Neuronal stem cell (in vitro differentiated cells): Measurements from ENCODE around the gene SLC16A10.

Source experiments
- DNase-seq: peaks from one replicate; pipeline ENCODE4 v3.0.0-alpha.2; 2013; ENCODE audit warnings: low spot score
- H2AFZ ChIP-seq: one replicate; pipeline ENCODE4 v1.6.1; 2013; ENCODE audit warnings: mild to moderate bottlenecking, low read length, inconsistent platforms
- H2AK5ac ChIP-seq: 2 replicates; pipeline ENCODE4 v1.6.1; 2013; ENCODE audit warnings: low read depth, mild to moderate bottlenecking, inconsistent platforms, low read length, moderate library complexity, mixed read lengths
- H2BK120ac ChIP-seq: 2 replicates; pipeline ENCODE4 v1.6.1; 2013; ENCODE audit warnings: low read depth, mild to moderate bottlenecking, inconsistent platforms, low read length, moderate library complexity, mixed read lengths
- H2BK12ac ChIP-seq: one replicate; pipeline ENCODE4 v1.6.1; 2013; ENCODE audit warnings: low read length, inconsistent platforms
- H2BK15ac ChIP-seq: 2 replicates; pipeline ENCODE4 v1.6.1; 2013; ENCODE audit warnings: mild to moderate bottlenecking, low read length, inconsistent platforms, mixed read lengths
- H2BK5ac ChIP-seq: one replicate; pipeline ENCODE4 v1.6.1; 2013; ENCODE audit warnings: inconsistent platforms, mild to moderate bottlenecking, low read length, moderate library complexity
- H3K14ac ChIP-seq: one replicate; pipeline ENCODE4 v1.6.1; 2013; ENCODE audit warnings: low read length, inconsistent platforms
- H3K18ac ChIP-seq: 2 replicates; pipeline ENCODE4 v1.6.1; 2013; ENCODE audit warnings: low read length, inconsistent platforms
- H3K23ac ChIP-seq: 2 replicates; pipeline ENCODE4 v1.6.1; 2013; ENCODE audit warnings: low read depth, mild to moderate bottlenecking, mixed read lengths, low read length, inconsistent platforms; ENCODE audit not compliant: poor library complexity
- H3K27ac ChIP-seq: replicated peaks from 3 replicates; pipeline ENCODE4 v1.5.1; 2013; ENCODE audit warnings: low read length, inconsistent platforms
- H3K27me3 ChIP-seq, 3 experiments: 2 replicates each; pipeline ENCODE4 v1.6.1; 2013; ENCODE audit warnings: low read length in 3 of 3, mild to moderate bottlenecking in 2 of 3, inconsistent platforms in 1 of 3, low read depth in 1 of 3, mixed read lengths in 1 of 3, moderate library complexity in 1 of 3; ENCODE audit not compliant: control insufficient read depth in 3 of 3, insufficient read depth in 3 of 3
- H3K36me3 ChIP-seq, 2 donors: replicated peaks in 1 of 2; 2 replicates each; pipeline ENCODE4 v1.6.1; 2013; ENCODE audit warnings: low read length in 2 of 2; ENCODE audit not compliant: control insufficient read depth in 2 of 2, insufficient read depth in 2 of 2
- H3K4ac ChIP-seq: 2 replicates; pipeline ENCODE4 v1.6.1; 2013; ENCODE audit warnings: inconsistent platforms, mild to moderate bottlenecking, low read length, moderate library complexity
- H3K4me1 ChIP-seq, 2 donors: 1 replicate in 1 of 2; 2 replicates in 1 of 2; pipeline ENCODE4 v1.6.1; 2013; ENCODE audit warnings: low read length in 2 of 2, low read depth in 1 of 2; ENCODE audit not compliant: control insufficient read depth in 2 of 2, insufficient read depth in 1 of 2
- H3K4me2 ChIP-seq: one replicate; pipeline ENCODE4 v1.6.1; 2013; ENCODE audit warnings: mild to moderate bottlenecking, low read length, inconsistent platforms; ENCODE audit not compliant: insufficient read depth, poor library complexity, severe bottlenecking
- H3K4me3 ChIP-seq, 2 donors: 2 replicates each; pipeline ENCODE4 v1.5.1; 2013; ENCODE audit warnings: low read length in 2 of 2, mild to moderate bottlenecking in 2 of 2, inconsistent platforms in 1 of 2, moderate library complexity in 1 of 2
- H3K79me1 ChIP-seq: one replicate; pipeline ENCODE4 v1.6.1; 2013; ENCODE audit warnings: low read depth, mild to moderate bottlenecking, inconsistent platforms, low read length, moderate library complexity
- H3K9ac ChIP-seq: one replicate; pipeline ENCODE4 v1.6.1; 2013; ENCODE audit warnings: mild to moderate bottlenecking, low read depth, low read length, inconsistent platforms; ENCODE audit not compliant: poor library complexity
- H3K9me3 ChIP-seq, 2 donors: replicated peaks in 1 of 2; 2 replicates each; pipeline versions ENCODE3 to v1.6.1; 2013; ENCODE audit warnings: low read length in 2 of 2, mild to moderate bottlenecking in 2 of 2, inconsistent platforms in 1 of 2, low read depth in 1 of 2, mixed read lengths in 1 of 2, moderate library complexity in 1 of 2; ENCODE audit not compliant: control insufficient read depth in 2 of 2, insufficient read depth in 1 of 2
- H4K8ac ChIP-seq: one replicate; pipeline ENCODE4 v1.6.1; 2013; ENCODE audit warnings: low read depth, mild to moderate bottlenecking, inconsistent platforms, low read length, moderate library complexity
- H4K91ac ChIP-seq: one replicate; pipeline ENCODE4 v1.6.1; 2013; ENCODE audit warnings: low read length, low read depth, mild to moderate bottlenecking, inconsistent platforms; ENCODE audit not compliant: poor library complexity
- WGBS, 2 donors: extraction: QIAGEN DNeasy Blood & Tissue Kit; methylation state at CpG; one replicate each; pipeline ENCODE4 v1.1.7; 2013; ENCODE audit warnings: missing lambda C conversion rate in 2 of 2, mixed read lengths in 1 of 2; ENCODE audit not compliant: insufficient read length in 2 of 2, insufficient replicate concordance in 1 of 2; ENCODE audit errors: extremely low coverage in 2 of 2; 5-methylcytosine and 5-hydroxymethylcytosine counted together

Gene SLC16A10

GRCh38 chr6:111050261-111051023, 36.9 kb upstream of the SLC16A10 start:
- no CpG with 5 or more reads among the region's 2 CpGs for WGBS, 2 donors

DNA sequence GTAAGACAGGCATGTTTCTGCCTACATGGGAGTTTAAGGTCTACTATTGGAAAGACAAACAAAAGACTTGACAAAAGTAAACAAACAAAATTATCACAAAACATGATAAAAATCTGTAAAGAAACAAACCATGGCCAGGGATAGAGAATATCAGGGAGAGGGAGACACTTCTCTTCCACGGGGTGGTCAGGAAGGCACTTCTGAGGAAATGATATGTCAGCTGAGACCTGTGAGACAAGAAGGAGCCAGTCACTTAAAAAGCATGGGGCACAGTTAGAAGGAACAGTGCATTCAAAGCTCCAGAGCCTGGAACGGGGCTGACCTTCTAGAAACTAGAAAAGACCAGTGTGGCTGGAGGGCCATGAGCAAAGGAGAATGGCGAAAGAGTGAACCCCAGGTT, 35.1 kb upstream of the SLC16A10 start:
- no peak overlapping the region for H3K9ac ChIP-seq
- no CpG with 5 or more reads among the region's 3 CpGs for WGBS, 2 donors

More at GRCh38 chr6:111050261-111051023, 36.9 kb upstream of the SLC16A10 start:
- DNase-seq: no peak
- Histone ChIP-seq H3K4me3 (no peak overlapping the region), H4K91ac (no peak overlapping the region), H3K4me1 (no peaks in the 10 kb centered on the region), H3K4ac (no peak overlapping the region), H2BK5ac (no peak overlapping the region), H2BK15ac (no peak overlapping the region), H3K9ac (no peak overlapping the region), H2BK120ac (no peak overlapping the region), H2BK12ac (no peak overlapping the region), H3K36me3 (no peaks in the 10 kb centered on the region), H3K14ac (no peak overlapping the region), H3K79me1 (no peaks in the 10 kb centered on the region), H2AK5ac (no peak overlapping the region), H4K8ac (no peak overlapping the region), H2AFZ (no peak overlapping the region), H3K4me2 (no peak overlapping the region), H3K9me3 (no peaks in the 10 kb centered on the region), H3K18ac (no peak overlapping the region), H3K27me3 (no peaks in the 10 kb centered on the region), H3K27ac (no peak overlapping the region), H3K23ac (no peak overlapping the region)

GRCh38 chr6:111057074-111057752, 30.1 kb upstream of the SLC16A10 start:
- Histone ChIP-seq H3K4me1 (no peaks in the 10 kb centered on the region), H2AK5ac (no peak overlapping the region), H3K18ac (no peak overlapping the region), H4K91ac (no peak overlapping the region), H3K9ac (no peak overlapping the region), H2AFZ (no peak overlapping the region), H3K4me2 (no peak overlapping the region), H3K36me3 (no peaks in the 10 kb centered on the region), H3K9me3 (no peaks in the 10 kb centered on the region), H3K27ac (no peak overlapping the region), H3K23ac (no peak overlapping the region), H3K79me1 (no peaks in the 10 kb centered on the region), H2BK15ac (no peak overlapping the region), H2BK120ac (no peak overlapping the region), H2BK12ac (no peak overlapping the region), H4K8ac (no peak overlapping the region), H3K27me3 (no peaks in the 10 kb centered on the region), H2BK5ac (no peak overlapping the region), H3K4me3 (no peak overlapping the region), H3K14ac (no peak overlapping the region), H3K4ac (no peak overlapping the region)
- WGBS, 2 donors: no CpG with 5 or more reads among the region's 12 CpGs
- peak; percentile 5 for DNase-seq

More for the DNA sequence above, 35.1 kb upstream of the SLC16A10 start:
- H3K27ac ChIP-seq: no peak overlapping the region
- no peak for DNase-seq
- no peak overlapping the region for H2BK12ac ChIP-seq
- H3K9me3 ChIP-seq: no peaks in the 10 kb centered on the region
- no peak overlapping the region for H4K91ac ChIP-seq
- no peak overlapping the region for H3K4ac ChIP-seq
- no peak overlapping the region for H2BK15ac ChIP-seq
- H2BK120ac ChIP-seq: no peak overlapping the region
- no peaks in the 10 kb centered on the region for H3K27me3 ChIP-seq
- no peaks in the 10 kb centered on the region for H3K79me1 ChIP-seq
- no peak overlapping the region for H3K4me3 ChIP-seq
- no peak overlapping the region for H2AK5ac ChIP-seq
- no peaks in the 10 kb centered on the region for H3K36me3 ChIP-seq
- no peak overlapping the region for H3K18ac ChIP-seq
- no peak overlapping the region for H3K14ac ChIP-seq
- no peaks in the 10 kb centered on the region for H3K4me1 ChIP-seq
- no peak overlapping the region for H2BK5ac ChIP-seq
- H2AFZ ChIP-seq: no peak overlapping the region
- H3K4me2 ChIP-seq: no peak overlapping the region
- H3K23ac ChIP-seq: no peak overlapping the region
- no peak overlapping the region for H4K8ac ChIP-seq

DNA sequence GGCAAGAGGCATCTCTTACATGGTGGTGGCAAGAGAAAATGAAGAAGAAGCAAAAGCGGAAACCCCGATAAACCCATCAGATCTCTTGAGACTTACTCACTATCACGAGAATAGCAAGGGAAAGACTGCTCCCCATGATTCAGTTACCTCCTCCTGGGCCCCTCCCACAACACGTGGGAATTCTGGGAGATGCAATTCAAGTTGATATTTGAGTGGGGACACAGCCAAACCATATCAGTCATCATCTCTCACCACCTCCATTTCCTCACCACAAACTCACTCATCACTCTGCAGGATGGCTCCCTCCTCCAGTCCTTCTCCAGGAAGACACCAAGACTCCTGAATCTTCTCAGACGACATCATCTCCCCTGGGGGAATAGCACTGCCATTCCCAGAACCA, 25.8 kb upstream of the SLC16A10 start:
- Histone ChIP-seq H2BK12ac (no peak overlapping the region), H3K79me1 (no peaks in the 10 kb centered on the region), H3K27me3 (no peaks in the 10 kb centered on the region), H3K4me2 (no peak overlapping the region), H3K36me3 (no peaks in the 10 kb centered on the region), H3K14ac (no peak overlapping the region), H2BK120ac (no peak overlapping the region), H3K4me3 (peak overlapping the region in 1 of 2 donors; percentile 46), H2AK5ac (no peak overlapping the region), H3K9ac (no peak overlapping the region), H4K91ac (no peak overlapping the region), H2AFZ (no peak overlapping the region), H2BK15ac (no peak overlapping the region), H3K27ac (no peak overlapping the region), H3K4ac (no peak overlapping the region), H4K8ac (no peak overlapping the region), H3K9me3 (no peaks in the 10 kb centered on the region), H2BK5ac (no peak overlapping the region), H3K18ac (no peak overlapping the region), H3K4me1 (no peaks in the 10 kb centered on the region), H3K23ac (no peak overlapping the region)
- DNase-seq: no peak
- WGBS, 2 donors: no CpG with 5 or more reads among the region's 5 CpGs
